ENCODE data around the gene KATNB1. TPM values are rescaled to one million over a fixed set of nuclear protein-coding genes. Genes with fewer than 3 reads are reported as not detected.

KATNB1 gene
- polyA plus RNA-seq, 1 of the 3 experiments (the other 2 are of a cell fraction): 43.7 TPM

DNA sequence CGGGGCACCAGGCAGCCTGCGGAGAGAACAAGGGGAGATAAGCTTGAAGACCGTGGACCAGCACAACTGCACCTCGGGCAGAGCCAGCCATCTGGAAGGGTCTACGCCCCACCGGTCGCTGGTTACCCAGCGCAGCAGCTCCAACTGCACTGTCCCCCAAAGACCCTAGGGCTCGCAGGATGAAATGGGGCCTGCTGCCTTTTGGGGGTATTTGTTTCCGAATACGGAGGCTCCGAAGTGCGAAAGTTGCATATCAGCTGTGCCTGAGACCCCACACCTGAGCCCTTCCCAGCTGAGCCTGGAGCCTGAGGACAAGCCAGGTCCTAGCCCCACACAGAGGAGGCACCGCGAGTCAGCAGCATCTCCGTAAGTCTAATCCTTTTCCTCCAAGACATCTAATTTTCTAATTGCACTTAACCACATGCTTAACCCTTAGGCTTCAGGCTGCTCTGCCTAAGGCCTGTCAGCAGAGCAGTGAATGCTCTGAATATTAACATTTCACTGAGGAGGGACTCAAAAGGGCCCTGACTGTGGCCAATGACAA is 62.8 kb downstream of the KATNB1 start:
- Histone ChIP-seq H3K9ac (no peak overlapping the region), H3K9me3 (no peaks in the 10 kb centered on the region), H3K27me3 (ENCODE audit: insufficient read depth) (no peaks in the 10 kb centered on the region), H3K36me3 (replicated peaks in 1 of 2; ENCODE audit: control insufficient read depth in 1 of 2, insufficient read depth in 2 of 2, low read length in 1 of 2) (peaks cover 15 to 25% of the 10 kb centered on the region in 2 experiments), H3K4me2 (no peak overlapping the region), H3K27ac (ENCODE audit: low read depth in 2 of 2, low read length in 1 of 2) (no peak overlapping the region), H3K4me3 (ENCODE audit: low read depth in 2 of 2, low read length in 1 of 2) (no peak overlapping the region), H3K9me2 (no peaks in the 10 kb centered on the region), H4K20me1 (ENCODE audit: insufficient read depth) (peaks cover 51% of the 10 kb centered on the region), H3K79me2 (ENCODE audit: insufficient read depth) (peaks cover 84% of the 10 kb centered on the region), H3F3A (replicated peaks; ENCODE audit: insufficient read depth) (no peaks in the 10 kb centered on the region), H2AFZ (ENCODE audit: low read depth) (no peak overlapping the region), H3K4me1 (ENCODE audit: control insufficient read depth in 1 of 2, insufficient read depth in 2 of 2, low read depth in 1 of 2, low read length in 1 of 2) (peaks cover 25 to 26% of the 10 kb centered on the region in 2 experiments; a peak in 2 of 4 replicates)
- ChIA-PET CTCF (interaction anchor here (1.4 to 1.9 kb wide), 2 partner anchors 11 to 40 kb away, joined by 4 to 5 read pairs; no protein-coding TSS in a partner anchor), POLR2A (no interaction called here)
- DNase-seq: peak; percentile 3
- 76% methylated on average over 6 of the region's 16 CpGs for WGBS (ENCODE audit: low lambda C conversion rate)
- no peak for TF ChIP-seq SMC3 (IDR thresholded peaks at IDR 0.05; ENCODE audit: low read depth, low read length)
- no peak for TF ChIP-seq FOXM1 (IDR thresholded peaks at IDR 0.05; ENCODE audit: low read depth)
- TF ChIP-seq FOXJ3 (CRISPR knock-in tag; IDR thresholded peaks at IDR 0.05): no peak
- no peak for TF ChIP-seq GATA2 (CRISPR knock-in tag; IDR thresholded peaks at IDR 0.05)
- no peak for TF ChIP-seq GABPA (IDR thresholded peaks at IDR 0.05; ENCODE audit: low read depth)
- TF ChIP-seq YY1 (IDR thresholded peaks at IDR 0.05; ENCODE audit: low read depth): no peak
- no peak for TF ChIP-seq TEAD4 (IDR thresholded peaks at IDR 0.05; ENCODE audit: borderline replicate concordance, insufficient read depth)
- no peak for TF ChIP-seq ZBTB33 (IDR thresholded peaks at IDR 0.05; ENCODE audit: borderline replicate concordance, low read depth)
- no peak for TF ChIP-seq RAD21 (IDR thresholded peaks at IDR 0.05; ENCODE audit: low read length)
- TF ChIP-seq RXRA (IDR thresholded peaks at IDR 0.05; ENCODE audit: borderline replicate concordance, low read depth): no peak
- no peak for TF ChIP-seq NRF1 (IDR thresholded peaks at IDR 0.05; ENCODE audit: low read depth, low read length)
- no peak for TF ChIP-seq NFIC (IDR thresholded peaks at IDR 0.05; ENCODE audit: borderline replicate concordance)
- TF ChIP-seq, protein P1, sequence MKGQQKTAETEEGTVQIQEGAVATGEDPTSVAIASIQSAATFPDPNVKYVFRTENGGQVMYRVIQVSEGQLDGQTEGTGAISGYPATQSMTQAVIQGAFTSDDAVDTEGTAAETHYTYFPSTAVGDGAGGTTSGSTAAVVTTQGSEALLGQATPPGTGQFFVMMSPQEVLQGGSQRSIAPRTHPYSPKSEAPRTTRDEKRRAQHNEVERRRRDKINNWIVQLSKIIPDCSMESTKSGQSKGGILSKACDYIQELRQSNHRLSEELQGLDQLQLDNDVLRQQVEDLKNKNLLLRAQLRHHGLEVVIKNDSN (IDR thresholded peaks at IDR 0.05; ENCODE audit: borderline replicate concordance, low read depth): no peak
- no peak for TF ChIP-seq SIN3A (IDR thresholded peaks at IDR 0.05; ENCODE audit: borderline replicate concordance, low read depth, low read length)
- TF ChIP-seq POLR2AphosphoS5 (IDR thresholded peaks at IDR 0.05; ENCODE audit: low read depth, low read length): no peak
- TF ChIP-seq, protein P2, sequence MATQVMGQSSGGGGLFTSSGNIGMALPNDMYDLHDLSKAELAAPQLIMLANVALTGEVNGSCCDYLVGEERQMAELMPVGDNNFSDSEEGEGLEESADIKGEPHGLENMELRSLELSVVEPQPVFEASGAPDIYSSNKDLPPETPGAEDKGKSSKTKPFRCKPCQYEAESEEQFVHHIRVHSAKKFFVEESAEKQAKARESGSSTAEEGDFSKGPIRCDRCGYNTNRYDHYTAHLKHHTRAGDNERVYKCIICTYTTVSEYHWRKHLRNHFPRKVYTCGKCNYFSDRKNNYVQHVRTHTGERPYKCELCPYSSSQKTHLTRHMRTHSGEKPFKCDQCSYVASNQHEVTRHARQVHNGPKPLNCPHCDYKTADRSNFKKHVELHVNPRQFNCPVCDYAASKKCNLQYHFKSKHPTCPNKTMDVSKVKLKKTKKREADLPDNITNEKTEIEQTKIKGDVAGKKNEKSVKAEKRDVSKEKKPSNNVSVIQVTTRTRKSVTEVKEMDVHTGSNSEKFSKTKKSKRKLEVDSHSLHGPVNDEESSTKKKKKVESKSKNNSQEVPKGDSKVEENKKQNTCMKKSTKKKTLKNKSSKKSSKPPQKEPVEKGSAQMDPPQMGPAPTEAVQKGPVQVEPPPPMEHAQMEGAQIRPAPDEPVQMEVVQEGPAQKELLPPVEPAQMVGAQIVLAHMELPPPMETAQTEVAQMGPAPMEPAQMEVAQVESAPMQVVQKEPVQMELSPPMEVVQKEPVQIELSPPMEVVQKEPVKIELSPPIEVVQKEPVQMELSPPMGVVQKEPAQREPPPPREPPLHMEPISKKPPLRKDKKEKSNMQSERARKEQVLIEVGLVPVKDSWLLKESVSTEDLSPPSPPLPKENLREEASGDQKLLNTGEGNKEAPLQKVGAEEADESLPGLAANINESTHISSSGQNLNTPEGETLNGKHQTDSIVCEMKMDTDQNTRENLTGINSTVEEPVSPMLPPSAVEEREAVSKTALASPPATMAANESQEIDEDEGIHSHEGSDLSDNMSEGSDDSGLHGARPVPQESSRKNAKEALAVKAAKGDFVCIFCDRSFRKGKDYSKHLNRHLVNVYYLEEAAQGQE (IDR thresholded peaks at IDR 0.05; ENCODE audit: low read depth, low read length): no peak
- TF ChIP-seq, protein P3, sequence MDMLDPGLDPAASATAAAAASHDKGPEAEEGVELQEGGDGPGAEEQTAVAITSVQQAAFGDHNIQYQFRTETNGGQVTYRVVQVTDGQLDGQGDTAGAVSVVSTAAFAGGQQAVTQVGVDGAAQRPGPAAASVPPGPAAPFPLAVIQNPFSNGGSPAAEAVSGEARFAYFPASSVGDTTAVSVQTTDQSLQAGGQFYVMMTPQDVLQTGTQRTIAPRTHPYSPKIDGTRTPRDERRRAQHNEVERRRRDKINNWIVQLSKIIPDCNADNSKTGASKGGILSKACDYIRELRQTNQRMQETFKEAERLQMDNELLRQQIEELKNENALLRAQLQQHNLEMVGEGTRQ (IDR thresholded peaks at IDR 0.05; ENCODE audit: borderline replicate concordance, low read depth, low read length): no peak
- TF ChIP-seq TCF12 (IDR thresholded peaks at IDR 0.05): no peak
- no peak for TF ChIP-seq CHD2 (IDR thresholded peaks at IDR 0.05; ENCODE audit: low read length, partially characterized antibody)
- no peak for TF ChIP-seq JUND (IDR thresholded peaks at IDR 0.05)
